IMR-90 (cell line): ENCODE data around the gene HSD17B14. TPM values are rescaled to one million over a fixed set of nuclear protein-coding genes. Genes with fewer than 3 reads are reported as not detected.

Experiments used
- ATAC-seq: fragments of 200-7000 bp; cut with Tn5 transposase; 2 replicates; pipeline ENCODE4 v1.9.1; 2020; ENCODE audit warnings: low read depth, mild to moderate bottlenecking, moderate library complexity
- BruUV-seq: library from RNA; stranded (reverse); fragments of 400-500 nt; replicated peaks from 2 replicates; lab custom pipeline; 2021; lab: Mats Ljungman, UMichigan
- CTCF ChIA-PET: fragments of 300-600 bp; formaldehyde crosslinking; extraction: SDS; loops from one replicate; lab custom pipeline; 2021; ENCODE audit warnings: antibody characterized with exemption; lab: Yijun Ruan, JAX
- POLR2A ChIA-PET: fragments of 300-600 bp; sonication (Branson Sonifier 250); formaldehyde crosslinking; loops from one replicate; lab custom pipeline; 2022; ENCODE audit warnings: antibody characterized with exemption; ENCODE audit not compliant: unreplicated experiment; lab: Charles Lee
- DNase-seq: peaks from one replicate; pipeline ENCODE4 v3.0.0; 2013
- H2AFZ ChIP-seq: replicated peaks from 2 replicates; pipeline ENCODE3; 2013; ENCODE audit warnings: low read length, mild to moderate bottlenecking; ENCODE audit not compliant: poor library complexity
- H2AK5ac ChIP-seq: 2 replicates; pipeline ENCODE4 v1.6.1; 2013; ENCODE audit warnings: low read depth, low read length, inconsistent platforms
- H2AK9ac ChIP-seq: replicated peaks from 2 replicates; pipeline ENCODE3; 2013; ENCODE audit warnings: mild to moderate bottlenecking, low read depth, low read length, moderate library complexity; ENCODE audit not compliant: poor library complexity
- H2BK120ac ChIP-seq: 2 replicates; pipeline ENCODE4 v1.6.1; 2013; ENCODE audit warnings: low read depth, low read length, inconsistent platforms
- H2BK15ac ChIP-seq: 3 replicates; pipeline ENCODE4 v1.6.1; 2013; ENCODE audit warnings: low read depth, low read length, inconsistent platforms
- H2BK20ac ChIP-seq: 2 replicates; pipeline ENCODE4 v1.6.1; 2013; ENCODE audit warnings: low read depth, mild to moderate bottlenecking, inconsistent platforms, low read length, moderate library complexity
- H2BK5ac ChIP-seq: 2 replicates; pipeline ENCODE4 v1.6.1; 2013; ENCODE audit warnings: mild to moderate bottlenecking, low read depth, low read length, inconsistent platforms; ENCODE audit not compliant: poor library complexity, severe bottlenecking
- H3K14ac ChIP-seq: replicated peaks from 2 replicates; pipeline ENCODE4 v1.6.1; 2013; ENCODE audit warnings: low read depth, low read length, inconsistent platforms
- H3K18ac ChIP-seq: 2 replicates; pipeline ENCODE4 v1.6.1; 2013; ENCODE audit warnings: low read depth, low read length, control low read depth
- H3K23ac ChIP-seq: 2 replicates; pipeline ENCODE4 v1.6.1; 2013; ENCODE audit warnings: low read depth, low read length, inconsistent platforms
- H3K27ac ChIP-seq: 2 replicates; pipeline ENCODE4 v1.5.1; 2013; ENCODE audit warnings: mild to moderate bottlenecking, control low read depth, low read length; ENCODE audit not compliant: insufficient read depth
- H3K27me3 ChIP-seq: 2 replicates; pipeline ENCODE4 v1.6.1; 2013; ENCODE audit warnings: low read length; ENCODE audit not compliant: control insufficient read depth, insufficient read depth
- H3K36me3 ChIP-seq: 2 replicates; pipeline ENCODE4 v1.6.1; 2013; ENCODE audit warnings: low read length, mixed read lengths; ENCODE audit not compliant: control insufficient read depth, insufficient read depth
- H3K4ac ChIP-seq: 2 replicates; pipeline ENCODE4 v1.6.1; 2013; ENCODE audit warnings: low read depth, low read length, inconsistent platforms
- H3K4me1 ChIP-seq: 2 replicates; pipeline ENCODE4 v1.6.1; 2013; ENCODE audit warnings: low read length, mixed read lengths; ENCODE audit not compliant: control insufficient read depth, insufficient read depth
- H3K4me2 ChIP-seq: 2 replicates; pipeline ENCODE4 v1.6.1; 2013; ENCODE audit warnings: low read depth, mild to moderate bottlenecking, control low read depth, low read length, moderate library complexity
- H3K4me3 ChIP-seq: 2 replicates; pipeline ENCODE4 v1.5.1; 2013; ENCODE audit warnings: low read depth, mild to moderate bottlenecking, control low read depth, low read length, moderate library complexity; ENCODE audit not compliant: insufficient read depth
- H3K56ac ChIP-seq: 2 replicates; pipeline ENCODE4 v1.6.1; 2013; ENCODE audit warnings: low read length, inconsistent platforms; ENCODE audit not compliant: insufficient read depth; ENCODE audit errors: extremely low read depth
- H3K79me1 ChIP-seq, 2 experiments: 2 replicates each; pipeline ENCODE4 v1.6.1; 2013; ENCODE audit warnings: low read length in 2 of 2, inconsistent platforms in 1 of 2, low read depth in 1 of 2
- H3K9ac ChIP-seq: 2 replicates; pipeline ENCODE4 v1.6.1; 2013; ENCODE audit warnings: low read depth, low read length, control low read depth
- H3K9me1 ChIP-seq: 2 replicates; pipeline ENCODE4 v1.6.1; 2013; ENCODE audit warnings: low read length, inconsistent platforms; ENCODE audit not compliant: insufficient read depth
- H3K9me3 ChIP-seq: 2 replicates; pipeline ENCODE4 v1.6.1; 2013; ENCODE audit warnings: low read length; ENCODE audit not compliant: control insufficient read depth, insufficient read depth
- H4K20me1 ChIP-seq: 2 replicates; pipeline ENCODE4 v1.6.1; 2013; ENCODE audit warnings: low read length, inconsistent platforms; ENCODE audit not compliant: insufficient read depth
- H4K5ac ChIP-seq: 2 replicates; pipeline ENCODE4 v1.6.1; 2013; ENCODE audit warnings: mild to moderate bottlenecking, low read depth, low read length, control low read depth
- H4K8ac ChIP-seq, 2 experiments: 2 replicates each; pipeline ENCODE4 v1.6.1; 2013; ENCODE audit warnings: low read depth in 2 of 2, low read length in 2 of 2, control low read depth in 1 of 2, inconsistent platforms in 1 of 2
- H4K91ac ChIP-seq: 2 replicates; pipeline ENCODE4 v1.6.1; 2013; ENCODE audit warnings: low read depth, low read length, inconsistent platforms; ENCODE audit not compliant: insufficient read depth
- CTCF ChIP-seq: conservative IDR thresholded peaks from 2 replicates; pipeline ENCODE4 v1.5.1; 2012; ENCODE audit warnings: mild to moderate bottlenecking, low read depth, low read length, improper control_type of control experiment
- NFE2L2 ChIP-seq: fragments of 150-350 bp; IDR thresholded peaks from 2 replicates; pipeline ENCODE4 v1.6.1; 2016; ENCODE audit warnings: low read depth, mild to moderate bottlenecking, low read length
- USF2 ChIP-seq: fragments of 150-350 bp; IDR thresholded peaks from 2 replicates; pipeline ENCODE4 v1.6.1; 2017; ENCODE audit warnings: mild to moderate bottlenecking, antibody characterized with exemption, low read length, low read depth
- WGBS, 2 experiments: methylation state at CpG; one replicate each; pipeline versions ENCODE4 v1.1.5 to v1.1.7; 2013; ENCODE audit warnings: missing lambda C conversion rate in 2 of 2; ENCODE audit not compliant: insufficient read length in 1 of 2; ENCODE audit errors: extremely low coverage in 2 of 2; 5-methylcytosine and 5-hydroxymethylcytosine counted together
- dilution Hi-C: fragments of 300-500 bp; cut with HindIII; formaldehyde crosslinking; loops from one replicate; pipeline ENCODE4 v1.14.3; 2018; ENCODE audit warnings: low sequenced_read_pairs; ENCODE audit not compliant: unreplicated experiment
- in situ Hi-C: fragments of 300-500 bp; cut with MboI; formaldehyde crosslinking; loops from 3 replicates; pipeline ENCODE4 v1.14.3; 2019; ENCODE audit warnings: low sequenced_read_pairs, inconsistent platforms, mixed read lengths
- intact Hi-C: fragments of 100-400 bp; cut with micrococcal nuclease; formaldehyde crosslinking; loops from 2 replicates; pipeline ENCODE4 v1.10.0; 2022
- polyA plus RNA-seq, 3 experiments: library from polyadenylated mRNA; depleted of rRNA; stranded (reverse); fragments of >200 nt; gene quantifications; 2 replicates each; pipeline ENCODE4 v1.2.3, GENCODE V29; 2012; ENCODE audit warnings: low replicate concordance in 1 of 3
- total RNA-seq: library from RNA; depleted of rRNA; stranded (reverse); fragments of >200 nt; gene quantifications from 2 replicates; pipeline ENCODE4 v1.2.3, GENCODE V29; 2012
- TF ChIP-seq, protein P1 (sequence below): fragments of 150-350 bp; IDR thresholded peaks from 2 replicates; pipeline ENCODE4 v1.6.1; 2016; ENCODE audit warnings: low read depth, mild to moderate bottlenecking, low read length, moderate library complexity, borderline replicate concordance

HSD17B14 gene
- total and polyA plus RNA-seq, 2 of the 4 experiments (the other 2 are of a cell fraction) = 0.54 to 4.5 TPM

DNA sequence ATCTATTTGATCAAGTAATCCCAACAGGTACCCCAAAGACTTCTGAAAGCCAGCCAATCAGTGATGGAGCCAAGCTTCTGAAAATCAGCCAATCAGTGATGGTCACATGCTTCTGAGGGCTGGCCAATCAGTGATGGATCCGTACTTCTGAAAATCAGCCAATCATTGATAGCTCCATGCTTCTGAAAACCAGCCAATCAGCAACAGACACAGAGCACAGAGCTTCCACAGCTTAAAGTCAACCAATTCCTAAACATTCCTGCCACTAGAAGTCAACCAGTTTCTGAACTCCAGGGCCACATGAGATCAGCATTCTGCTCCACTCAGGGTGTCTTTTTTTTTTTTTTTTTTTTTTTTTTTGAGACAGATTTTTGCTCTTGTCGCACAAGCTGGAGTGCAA is 8.2 kb upstream of the HSD17B14 start:
- no TSS peak for BruUV-seq
- Histone ChIP-seq H4K91ac (no peak overlapping the region), H3K9me3 (no peaks in the 10 kb centered on the region), H2BK15ac (no peak overlapping the region), H3K27ac (no peak overlapping the region), H2AK5ac (no peak overlapping the region), H3K23ac (no peak overlapping the region), H4K20me1 (no peaks in the 10 kb centered on the region), H3K79me1 (no peaks in the 10 kb centered on the region), H2BK5ac (no peak overlapping the region), H3K18ac (no peak overlapping the region), H3K56ac (no peak overlapping the region), H3K4ac (no peak overlapping the region), H3K4me1 (no peaks in the 10 kb centered on the region), H3K9ac (no peak overlapping the region), H3K4me3 (no peak overlapping the region), H2BK20ac (no peak overlapping the region), H2AFZ (no peak overlapping the region), H2BK120ac (no peak overlapping the region), H4K8ac (no peak overlapping the region), H3K9me1 (no peaks in the 10 kb centered on the region), H3K4me2 (no peak overlapping the region), H3K14ac (no peak overlapping the region), H4K5ac (no peak overlapping the region), H3K27me3 (no peaks in the 10 kb centered on the region), H2AK9ac (no peak overlapping the region), H3K36me3 (peaks cover 25% of the 10 kb centered on the region)
- POLR2A ChIA-PET = interaction anchor here (0.6 to 1.2 kb wide), 3 partner anchors 27 to 213 kb away, joined by 4 to 30 read pairs (median 7); no protein-coding TSS in a partner anchor
- CTCF ChIA-PET = interaction anchor here (0.6 kb wide), 2 partner anchors 212 to 702 kb away, joined by 3 to 9 read pairs; no protein-coding TSS in a partner anchor
- TF ChIP-seq, protein P1, sequence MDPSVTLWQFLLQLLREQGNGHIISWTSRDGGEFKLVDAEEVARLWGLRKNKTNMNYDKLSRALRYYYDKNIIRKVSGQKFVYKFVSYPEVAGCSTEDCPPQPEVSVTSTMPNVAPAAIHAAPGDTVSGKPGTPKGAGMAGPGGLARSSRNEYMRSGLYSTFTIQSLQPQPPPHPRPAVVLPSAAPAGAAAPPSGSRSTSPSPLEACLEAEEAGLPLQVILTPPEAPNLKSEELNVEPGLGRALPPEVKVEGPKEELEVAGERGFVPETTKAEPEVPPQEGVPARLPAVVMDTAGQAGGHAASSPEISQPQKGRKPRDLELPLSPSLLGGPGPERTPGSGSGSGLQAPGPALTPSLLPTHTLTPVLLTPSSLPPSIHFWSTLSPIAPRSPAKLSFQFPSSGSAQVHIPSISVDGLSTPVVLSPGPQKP = no peak
- no peak for TF ChIP-seq NFE2L2
- TF ChIP-seq CTCF = peak; percentile 41
- TF ChIP-seq USF2 = peak; percentile 46; the same call in 1 of the 2 replicates
- intact Hi-C loops (loop anchor here (5.0 kb wide), 1 partner anchor 197 kb away; the partner anchor contains the start of gene CA11), dilution Hi-C loops (no loop called here), in situ Hi-C loops (no loop called here)
- DNase-seq (peak; percentile 68), ATAC-seq (peak; percentile 65)
- WGBS, 2 experiments = 100% methylated on average over 1 of the region's 2 CpGs; no CpG with 5 or more reads in 1 of the 2 experiments
